Measurements from ENCODE around the gene MICU1. TPM values are rescaled to one million over a fixed set of nuclear protein-coding genes. Genes with fewer than 3 reads are reported as not detected.
"Not testable (repeated sequence)": the region's sequence is repeated elsewhere in the genome, so short reads cannot be mapped to it uniquely, and the experiment has no call there.

The MICU1 gene
- total and polyA plus RNA-seq, 2 of the 13 experiments (the other 11 are each of a cell fraction or from before 2014, with no cell fraction given): 32.5 to 56.1 TPM

DNA sequence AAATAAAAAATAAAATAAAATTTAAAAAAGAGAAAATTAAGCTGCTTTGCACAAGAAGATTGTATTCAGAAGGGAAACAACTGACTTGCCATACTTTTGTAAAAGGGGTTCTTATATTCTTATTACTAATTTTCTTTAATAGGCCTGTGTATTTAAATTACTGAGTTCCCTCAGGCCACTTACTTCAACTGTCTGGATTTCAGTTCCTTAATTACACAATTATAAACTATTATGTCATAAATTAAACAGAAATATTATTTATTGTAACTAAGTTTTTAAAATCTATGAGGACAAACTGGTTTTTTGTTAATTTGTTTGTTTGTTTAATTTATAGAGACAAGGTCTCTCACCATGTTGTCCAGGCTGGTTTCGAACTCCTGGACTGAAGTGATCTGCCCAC is 22.4 kb upstream of the MICU1 start:
- ATAC-seq (no peak), FAIRE-seq (no peak), DNase-seq (ENCODE audit: low spot score) (no peak)
- 0 out of 2 replicates have a peak, but pooled peaks cover 4% of the 10 kb centered on the region for H3K4me1 ChIP-seq (ENCODE audit: insufficient read depth, low read length)
- no peak overlapping the region for H3K4me3 ChIP-seq (replicated peaks in 1 of 3; ENCODE audit: insufficient read depth in 1 of 3, low read depth in 2 of 3, low read length in 3 of 3)
- H3K9ac ChIP-seq (ENCODE audit: insufficient read depth, low read depth, low read length): no peak overlapping the region
- BruUV-seq (replicated peaks): no TSS peak
- H3K4me2 ChIP-seq (ENCODE audit: low read depth, low read length): no peak overlapping the region
- no peaks in the 10 kb centered on the region; a peak in 1 of 5 replicates for H3K27me3 ChIP-seq (ENCODE audit: control insufficient read depth in 1 of 2, insufficient read depth in 2 of 2, low read length in 2 of 2)
- H3K79me2 ChIP-seq (ENCODE audit: insufficient read depth, low read length): no peaks in the 10 kb centered on the region
- intact Hi-C loops (cut with micrococcal nuclease; ENCODE audit: unreplicated experiment) (no loop called here), in situ Hi-C loops (cut with HindIII; ENCODE audit: extremely low pct_ligation_motif_present, low pct_unique_long_range_greater_than_20kb) (no loop called here)
- no peaks in the 10 kb centered on the region for H3K36me3 ChIP-seq (replicated peaks in 1 of 2; ENCODE audit: control insufficient read depth in 1 of 2, insufficient read depth in 2 of 2, low read length in 2 of 2)
- H3K9me3 ChIP-seq (ENCODE audit: low read length): no peaks in the 10 kb centered on the region
- CTCF ChIA-PET (ENCODE audit: low intra/inter-chr PET ratio, low total read pairs): no interaction called here
- no peaks in the 10 kb centered on the region for H4K20me1 ChIP-seq (ENCODE audit: insufficient read depth, low read length)
- 95% methylated on average over 1 of the region's 1 CpG for WGBS (ENCODE audit: low lambda C conversion rate)
- POLR2A ChIA-PET: no interaction called here
- no peak for TF ChIP-seq ZNF879 (CRISPR knock-in tag; IDR thresholded peaks at IDR 0.05)
- no peak for TF ChIP-seq YEATS2 (CRISPR knock-in tag; IDR thresholded peaks at IDR 0.05; ENCODE audit: borderline replicate concordance)
- TF ChIP-seq ZNF44 (CRISPR knock-in tag; IDR thresholded peaks at IDR 0.05): no peak
- TF ChIP-seq ZNF205 (CRISPR knock-in tag; IDR thresholded peaks at IDR 0.05): no peak
- no peak for TF ChIP-seq NRL (CRISPR knock-in tag; IDR thresholded peaks at IDR 0.05; ENCODE audit: borderline replicate concordance)
- TF ChIP-seq SOX5 (CRISPR knock-in tag; IDR thresholded peaks at IDR 0.05; ENCODE audit: borderline replicate concordance): no peak
- no peak overlapping the region for H3K27ac ChIP-seq (ENCODE audit: extremely low read length, insufficient read depth, low read length)
- H2AFZ ChIP-seq (ENCODE audit: low read length): no peak overlapping the region

DNA sequence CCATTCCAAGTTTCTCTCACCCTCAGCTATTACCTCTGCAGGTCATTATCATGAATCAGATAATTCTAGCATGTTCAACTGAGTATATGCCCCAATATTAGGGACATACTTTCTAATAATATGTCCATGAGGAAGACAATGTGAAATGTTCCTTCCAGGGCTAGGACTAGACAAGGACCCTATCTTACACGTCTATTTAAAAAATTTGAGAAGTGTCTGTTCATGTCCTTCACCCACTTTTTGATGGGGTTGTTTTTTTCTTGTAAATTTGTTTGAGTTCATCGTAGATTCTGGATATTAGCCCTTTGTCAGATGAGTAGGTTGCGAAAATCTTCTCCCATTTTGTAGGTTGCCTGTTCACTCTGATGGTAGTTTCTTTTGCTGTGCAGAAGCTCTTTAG is 21.1 kb upstream of the MICU1 start:
- H3K79me2 ChIP-seq (ENCODE audit: insufficient read depth, low read length); in situ Hi-C loops (cut with HindIII; ENCODE audit: extremely low pct_ligation_motif_present, low pct_unique_long_range_greater_than_20kb); BruUV-seq (replicated peaks); POLR2A ChIA-PET; FAIRE-seq; H3K27me3 ChIP-seq (ENCODE audit: control insufficient read depth in 1 of 2, insufficient read depth in 2 of 2, low read length in 2 of 2); H4K20me1 ChIP-seq (ENCODE audit: insufficient read depth, low read length); H3K9me3 ChIP-seq (ENCODE audit: low read length); CTCF ChIA-PET (ENCODE audit: low intra/inter-chr PET ratio, low total read pairs); H3K4me1 ChIP-seq (ENCODE audit: insufficient read depth, low read length); ATAC-seq; H3K36me3 ChIP-seq (replicated peaks in 1 of 2; ENCODE audit: control insufficient read depth in 1 of 2, insufficient read depth in 2 of 2, low read length in 2 of 2); H2AFZ ChIP-seq (ENCODE audit: low read length); H3K4me3 ChIP-seq (replicated peaks in 1 of 3; ENCODE audit: insufficient read depth in 1 of 3, low read depth in 2 of 3, low read length in 3 of 3); H3K27ac ChIP-seq (ENCODE audit: extremely low read length, insufficient read depth, low read length); H3K9ac ChIP-seq (ENCODE audit: insufficient read depth, low read depth, low read length); DNase-seq (ENCODE audit: low spot score); H3K4me2 ChIP-seq (ENCODE audit: low read depth, low read length); intact Hi-C loops (cut with micrococcal nuclease; ENCODE audit: unreplicated experiment): not testable (repeated sequence)
- WGBS (ENCODE audit: low lambda C conversion rate): 62% methylated on average over 3 of the region's 3 CpGs

Measured in HepG2 (cell line).